Measurements from ENCODE around the gene TOGARAM2.

Gene TOGARAM2

GRCh38 chr2:29055601-29056000, 74.5 kb downstream of the TOGARAM2 start:
- DNase-seq (ENCODE audit: low spot score): no peak

GRCh38 chr2:29056452-29056851, 75.4 kb downstream of the TOGARAM2 start:
- DNase-seq (ENCODE audit: low spot score): no peak

GRCh38 chr2:29057006-29057405, 75.9 kb downstream of the TOGARAM2 start:
- DNase-seq (ENCODE audit: low spot score): no peak

GRCh38 chr2:29059624-29060023, 78.5 kb downstream of the TOGARAM2 start:
- DNase-seq (ENCODE audit: low spot score): no peak

- DNase-seq (ENCODE audit: low spot score): no peak
Measured at GRCh38 chr2:29060441-29060840, 79.3 kb downstream of the TOGARAM2 start.

- no peak for DNase-seq (ENCODE audit: low spot score)
Measured at GRCh38 chr2:29061176-29061575, 80.1 kb downstream of the TOGARAM2 start.

GRCh38 chr2:29061616-29062015, 80.5 kb downstream of the TOGARAM2 start:
- DNase-seq (ENCODE audit: low spot score): no peak

GRCh38 chr2:29062371-29062770, 81.3 kb downstream of the TOGARAM2 start:
- DNase-seq (ENCODE audit: low spot score): no peak

GRCh38 chr2:29063056-29063455, 82.0 kb downstream of the TOGARAM2 start:
- no peak for DNase-seq (ENCODE audit: low spot score)

- DNase-seq (ENCODE audit: low spot score): peak; percentile 73
Measured at GRCh38 chr2:29063646-29064345, 82.7 kb downstream of the TOGARAM2 start.

- DNase-seq (ENCODE audit: low spot score): no peak
Measured at GRCh38 chr2:29064346-29064715, 83.2 kb downstream of the TOGARAM2 start.

GRCh38 chr2:29064746-29065067, 83.6 kb downstream of the TOGARAM2 start:
- no peak for DNase-seq (ENCODE audit: low spot score)

- DNase-seq (ENCODE audit: low spot score): peak; percentile 87
Measured at GRCh38 chr2:29065068-29065811, 84.1 kb downstream of the TOGARAM2 start.

- no peak for DNase-seq (ENCODE audit: low spot score)
Measured at GRCh38 chr2:29066271-29066860, 85.3 kb downstream of the TOGARAM2 start.

- no peak for DNase-seq (ENCODE audit: low spot score)
Measured at GRCh38 chr2:29066997-29067605, 86.0 kb downstream of the TOGARAM2 start.

- no peak for DNase-seq (ENCODE audit: low spot score)
Measured at GRCh38 chr2:29068513-29068912, 87.4 kb downstream of the TOGARAM2 start.

GRCh38 chr2:29070526-29070925, 89.4 kb downstream of the TOGARAM2 start:
- no peak for DNase-seq (ENCODE audit: low spot score)

- DNase-seq (ENCODE audit: low spot score): no peak
Measured at GRCh38 chr2:29071032-29071975, 90.2 kb downstream of the TOGARAM2 start.

- DNase-seq (ENCODE audit: low spot score): no peak
Measured at GRCh38 chr2:29072251-29072650, 91.2 kb downstream of the TOGARAM2 start.

- no peak for DNase-seq (ENCODE audit: low spot score)
Measured at GRCh38 chr2:29072971-29073725, 92.0 kb downstream of the TOGARAM2 start.

- no peak for DNase-seq (ENCODE audit: low spot score)
Measured at GRCh38 chr2:29073933-29074332, 92.8 kb downstream of the TOGARAM2 start.
